LHCN-M2 (cell line): ENCODE measurements around the gene VSIG4. TPM values are rescaled to one million over a fixed set of nuclear protein-coding genes. Genes with fewer than 3 reads are reported as not detected.

Experiments used
- DNase-seq: peaks from one replicate; pipeline ENCODE4 v3.0.0-alpha.2; 2012; ENCODE audit warnings: low read depth
- total RNA-seq: library from RNA; depleted of rRNA; stranded (reverse); fragments of >200 nt; gene quantifications from 2 replicates; pipeline ENCODE4 v1.2.3, GENCODE V29; 2014

VSIG4 gene
- total RNA-seq, 1 experiment from 2014 or later = not detected

- no peak for DNase-seq
Measured at GRCh38 chrX:66024570-66024969, 15.3 kb downstream of the VSIG4 start.

- DNase-seq = no peak
Measured at GRCh38 chrX:66024092-66024467, 15.8 kb downstream of the VSIG4 start.

- DNase-seq = no peak
Measured at GRCh38 chrX:66023385-66024091, 16.3 kb downstream of the VSIG4 start.

GRCh38 chrX:66022632-66023384 lies 17.1 kb downstream of the VSIG4 start:
- DNase-seq = no peak

- no peak for DNase-seq
Measured at GRCh38 chrX:66021765-66022631, 17.9 kb downstream of the VSIG4 start.

- DNase-seq = no peak
Measured at GRCh38 chrX:66021401-66021764, 18.5 kb downstream of the VSIG4 start.

GRCh38 chrX:66020631-66021334 lies 19.1 kb downstream of the VSIG4 start:
- no peak for DNase-seq

- no peak for DNase-seq
Measured at GRCh38 chrX:66019974-66020373, 19.9 kb downstream of the VSIG4 start.

GRCh38 chrX:66019310-66019652 lies 20.6 kb downstream of the VSIG4 start:
- DNase-seq = no peak

GRCh38 chrX:66018585-66019309 lies 21.1 kb downstream of the VSIG4 start:
- no peak for DNase-seq

GRCh38 chrX:66017659-66018170 lies 22.2 kb downstream of the VSIG4 start:
- DNase-seq = no peak

GRCh38 chrX:66016905-66017658 lies 22.8 kb downstream of the VSIG4 start:
- DNase-seq = no peak

- no peak for DNase-seq
Measured at GRCh38 chrX:66015900-66016689, 23.8 kb downstream of the VSIG4 start.

GRCh38 chrX:66015152-66015831 lies 24.6 kb downstream of the VSIG4 start:
- no peak for DNase-seq

- DNase-seq = no peak
Measured at GRCh38 chrX:66014556-66014955, 25.3 kb downstream of the VSIG4 start.

GRCh38 chrX:66014084-66014483 lies 25.8 kb downstream of the VSIG4 start:
- no peak for DNase-seq

- no peak for DNase-seq
Measured at GRCh38 chrX:66013194-66013816, 26.6 kb downstream of the VSIG4 start.

- DNase-seq = no peak
Measured at GRCh38 chrX:66012094-66012534, 27.8 kb downstream of the VSIG4 start.
